GM19324 (cell line): ENCODE data around the gene ASTL.

Experiments used
- ATAC-seq: cut with Tn5 transposase; IDR thresholded peaks from one replicate; pipeline ENCODE4 v1.9.1; 2021; ENCODE audit warnings: mild to moderate bottlenecking, moderate library complexity; ENCODE audit not compliant: unreplicated experiment, low FRiP score

Gene ASTL

DNA sequence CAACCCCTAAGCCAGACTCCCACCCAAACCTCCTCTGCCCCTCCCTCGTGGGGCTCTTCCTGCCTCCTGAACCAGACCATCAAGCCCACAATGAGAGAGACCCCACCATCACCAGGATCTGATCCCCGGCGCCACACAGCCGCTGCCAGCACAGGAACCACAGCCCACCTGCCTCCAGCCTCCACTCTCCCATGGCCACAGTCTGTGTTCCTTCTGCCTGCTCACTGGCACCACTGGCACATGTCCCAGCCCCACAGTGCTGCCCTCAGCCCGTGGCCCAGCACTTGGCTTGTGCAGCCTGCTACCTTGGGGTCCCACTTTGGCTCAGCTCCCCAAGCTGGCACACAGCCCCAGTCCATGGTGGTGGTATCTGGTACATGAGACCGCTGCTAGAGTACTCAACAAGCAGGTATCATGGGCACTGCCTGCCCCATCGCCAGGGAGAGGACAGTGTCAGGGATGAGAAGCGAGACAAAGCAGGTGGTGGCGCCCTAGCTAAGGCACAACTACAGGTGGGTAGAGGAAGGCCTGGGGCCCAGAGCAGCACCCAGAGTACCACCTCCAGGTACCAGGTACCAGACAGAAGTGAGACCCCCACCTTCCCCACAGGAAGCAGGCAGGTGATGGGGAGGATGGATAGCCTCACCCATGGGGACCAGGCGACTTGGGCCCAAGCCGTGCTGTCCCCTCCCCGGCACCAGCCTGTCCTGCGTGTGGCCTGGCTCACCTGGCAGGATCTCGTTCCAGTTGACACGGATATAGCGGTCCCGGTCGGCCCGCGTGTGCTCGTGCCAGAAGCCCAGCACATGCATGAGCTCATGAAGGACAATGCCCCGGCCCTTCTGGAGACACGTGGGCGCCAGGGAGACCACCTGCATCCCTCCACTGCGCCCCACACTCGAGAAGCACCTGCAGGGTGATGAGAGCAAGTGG is 6.2 kb downstream of the ASTL start:
- no peak for ATAC-seq

DNA sequence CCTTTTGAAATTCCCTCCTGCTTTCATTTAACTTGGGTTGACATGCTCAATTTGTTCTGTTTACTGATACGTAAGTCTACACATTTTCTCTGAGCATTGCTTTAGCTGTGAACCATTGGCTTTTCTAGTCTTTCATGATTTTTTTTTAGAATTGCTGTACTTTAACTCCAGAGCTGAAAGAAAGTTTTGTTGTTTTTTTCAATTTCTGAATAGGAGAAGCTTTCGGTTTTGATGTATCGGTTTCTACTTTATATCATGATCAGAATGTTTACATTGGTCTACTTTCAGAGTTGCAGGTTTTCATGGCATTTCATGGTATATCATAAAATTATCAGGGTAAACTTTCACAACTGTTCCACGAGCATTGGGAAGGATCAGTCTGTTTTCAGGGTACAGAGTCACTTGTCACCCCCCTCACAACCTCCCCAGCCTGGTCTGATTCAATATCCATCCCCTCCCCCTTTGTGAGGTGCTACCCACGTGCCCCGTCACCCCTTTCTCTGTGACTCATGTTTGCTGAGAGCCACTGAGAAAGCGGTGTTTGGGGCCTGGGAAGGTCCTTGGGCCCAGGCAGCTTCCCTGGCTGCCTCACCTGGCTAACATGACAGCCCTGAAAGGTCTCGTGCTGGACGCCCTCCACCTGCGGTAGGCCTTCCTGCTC is 7.0 kb downstream of the ASTL start:
- ATAC-seq, result no peak

DNA sequence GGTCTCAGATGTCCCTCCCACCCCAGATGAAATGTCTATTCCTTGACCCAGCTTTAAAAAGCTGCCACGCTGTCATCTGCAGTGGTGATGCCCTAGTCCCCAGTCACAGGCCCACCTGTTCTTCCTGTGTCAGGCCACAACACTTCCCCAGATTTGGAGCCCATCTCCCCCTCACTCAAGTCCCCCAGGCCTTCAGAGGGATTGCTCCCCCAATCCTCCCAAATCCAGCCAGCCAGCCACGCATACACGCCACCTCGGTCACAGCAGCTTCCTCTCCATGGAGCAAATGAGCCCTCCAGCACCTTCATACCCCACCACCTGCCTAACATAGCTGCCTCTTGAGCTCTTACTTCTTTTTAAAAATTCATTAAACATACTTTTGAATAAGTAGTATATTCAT is 7.8 kb downstream of the ASTL start:
- ATAC-seq, result no peak

DNA sequence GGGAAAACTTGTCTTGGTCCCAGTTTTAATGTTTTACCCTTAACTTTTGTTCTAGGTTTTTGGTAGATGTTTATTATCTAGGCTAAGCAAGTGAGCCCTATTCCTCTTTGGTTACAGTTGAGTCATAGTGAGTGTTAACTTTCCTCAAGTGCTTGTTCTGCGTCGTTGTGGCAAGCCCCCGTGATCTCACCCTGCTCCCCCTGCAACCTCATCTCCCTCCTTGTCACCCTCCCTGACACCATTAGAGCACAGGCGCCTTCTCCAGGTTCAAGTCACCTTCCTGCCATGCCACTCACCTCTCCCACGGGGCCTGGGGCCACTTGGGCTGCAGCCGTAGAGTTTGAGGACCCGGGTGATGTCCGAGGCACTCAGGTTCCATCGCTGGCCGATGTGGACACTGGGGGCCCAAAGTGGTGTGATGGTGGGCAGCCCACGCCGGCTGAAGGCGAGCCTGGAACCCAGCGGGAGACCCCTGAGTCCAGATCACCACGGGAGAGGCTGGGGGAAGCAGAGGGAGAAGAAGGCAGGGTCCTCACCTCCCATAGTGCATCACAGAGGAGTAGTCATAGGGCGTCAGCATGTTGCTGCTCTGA is 8.7 kb downstream of the ASTL start:
- no peak for ATAC-seq

DNA sequence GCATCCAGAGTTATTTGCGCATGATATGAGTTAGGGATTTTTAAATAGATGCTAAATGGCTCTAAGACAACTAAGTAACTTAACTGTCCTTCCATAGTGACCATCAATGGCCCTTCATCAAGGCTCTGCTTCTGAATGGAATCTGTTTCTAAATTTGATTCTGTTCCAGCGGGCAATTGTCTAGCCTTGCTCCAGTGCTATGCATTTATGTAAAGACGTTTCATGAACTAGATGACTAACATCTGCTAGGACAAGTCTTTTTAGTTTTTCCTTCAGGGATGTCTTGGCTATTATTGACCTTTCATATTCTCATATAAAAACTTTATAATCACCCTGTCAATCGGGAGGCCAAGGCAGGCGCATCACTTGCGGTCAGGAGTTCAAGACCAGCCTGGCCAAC is 9.8 kb downstream of the ASTL start:
- no peak for ATAC-seq

DNA sequence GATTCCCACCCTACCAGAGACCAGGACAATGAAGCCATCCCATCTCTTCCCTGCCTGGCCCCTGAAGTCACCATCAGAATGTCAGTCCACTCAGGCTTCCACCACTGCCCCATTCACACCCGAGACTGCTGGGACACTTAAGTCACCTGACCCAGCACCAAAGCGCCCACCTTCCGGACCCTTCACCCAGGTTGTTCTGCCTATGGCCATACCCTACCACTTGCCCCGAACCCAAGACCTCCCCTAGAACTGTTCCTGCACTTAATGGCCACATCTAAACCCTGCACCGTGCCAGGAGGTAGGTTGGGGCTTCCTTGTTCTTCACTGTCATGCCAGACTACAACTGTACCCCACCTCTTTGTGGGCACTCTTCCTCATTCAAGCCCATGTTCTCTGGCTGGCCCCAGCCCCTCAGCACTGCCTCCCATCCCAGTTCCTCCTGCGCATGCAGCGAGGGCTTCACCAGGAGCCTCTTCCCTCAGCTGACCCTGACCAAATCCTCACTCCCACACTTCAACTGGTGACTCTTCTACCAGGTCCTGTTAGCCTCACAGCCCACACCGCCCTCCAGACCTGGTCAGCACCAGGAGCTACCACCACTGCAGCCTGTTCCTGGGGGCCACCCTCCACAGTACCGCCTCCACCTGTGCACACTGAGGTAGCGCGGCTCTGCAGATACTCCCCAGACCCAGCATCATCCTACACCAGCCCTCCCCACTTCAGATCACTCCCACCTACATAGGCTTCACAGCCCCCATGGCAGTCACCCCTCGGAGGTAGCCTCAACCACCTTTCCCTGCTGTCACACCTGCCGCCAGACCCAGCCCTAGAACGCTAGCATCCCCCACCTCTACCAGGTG is 13.7 kb downstream of the ASTL start:
- no peak for ATAC-seq

DNA sequence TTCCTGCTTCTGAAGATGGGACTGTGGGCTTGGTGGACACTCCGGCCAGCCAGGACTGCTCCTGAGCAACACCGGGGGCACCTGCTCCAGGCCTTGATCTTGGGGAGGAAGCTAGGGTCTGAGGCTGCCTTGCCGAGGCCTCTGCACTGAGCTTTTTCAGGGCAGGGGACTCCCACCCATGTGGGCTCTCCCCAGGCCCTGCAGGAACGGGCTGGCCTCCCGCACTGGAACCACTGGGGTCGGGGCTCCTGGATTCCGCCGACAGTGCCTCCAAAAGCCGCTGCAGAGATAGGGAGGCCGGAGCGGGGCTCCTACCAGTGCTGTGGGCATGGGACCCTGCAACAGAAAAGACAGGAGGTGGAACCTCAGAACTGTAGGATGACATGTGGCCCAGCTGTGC is 14.4 kb downstream of the ASTL start:
- ATAC-seq, result no peak

DNA sequence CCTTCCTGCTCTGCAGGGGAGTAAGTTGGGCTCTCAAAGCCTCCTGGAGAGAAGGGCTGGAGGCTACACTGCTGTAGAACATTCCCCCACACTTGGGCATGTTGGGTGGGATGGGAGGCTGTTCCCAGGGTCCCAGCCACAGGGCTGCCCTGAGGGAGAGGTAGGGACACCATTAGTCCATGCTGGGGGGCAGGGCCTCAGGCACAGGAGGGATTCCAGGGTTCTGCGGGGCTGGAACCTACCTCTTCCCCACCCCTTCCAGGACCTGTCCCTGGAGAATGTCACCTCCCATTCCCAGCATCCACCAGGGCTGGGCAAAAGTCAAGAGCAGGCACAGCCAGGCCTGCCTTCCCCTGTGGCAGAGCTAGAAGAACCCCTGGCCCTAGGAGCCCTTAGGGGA is 15.0 kb downstream of the ASTL start:
- ATAC-seq, result no peak

DNA sequence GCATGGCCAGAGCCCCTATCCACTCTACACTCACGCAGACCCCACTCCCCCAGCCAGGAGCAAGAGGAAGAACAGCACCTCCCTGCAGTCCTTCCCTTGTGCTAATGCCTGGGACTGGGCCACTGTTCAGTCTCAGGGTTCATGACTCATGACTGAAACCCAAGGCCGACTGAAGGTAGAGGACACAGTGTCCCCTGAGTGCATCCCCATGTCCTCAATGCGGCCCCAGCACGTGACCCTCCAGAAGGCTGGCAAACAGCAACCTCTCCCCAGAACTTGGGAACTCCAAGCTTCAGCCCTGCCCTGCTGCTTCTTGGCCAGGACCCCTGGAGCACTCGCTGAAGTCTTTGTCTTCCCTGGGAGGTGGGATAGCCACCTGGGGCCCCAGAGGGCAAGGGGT is 15.9 kb downstream of the ASTL start:
- ATAC-seq, result no peak

DNA sequence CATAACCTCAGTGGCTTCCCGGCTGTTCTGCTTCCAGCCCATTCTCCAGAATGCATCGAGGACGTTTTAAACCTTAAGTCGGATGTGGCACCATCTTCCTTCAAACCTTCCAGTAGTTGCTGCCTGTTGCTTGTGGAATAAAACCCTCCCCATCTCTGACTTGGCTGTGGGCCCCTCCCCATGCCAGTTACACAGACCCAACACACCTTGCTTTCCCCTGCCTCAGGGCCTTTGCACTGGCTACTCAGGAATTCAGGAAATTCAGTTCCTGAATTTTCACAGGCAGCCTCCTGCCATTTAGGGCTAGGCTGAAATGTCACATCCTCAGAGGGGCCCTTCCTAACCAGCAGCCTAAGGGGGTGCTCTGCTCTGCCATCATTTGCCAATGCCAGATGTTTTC is 16.9 kb downstream of the ASTL start:
- ATAC-seq, result no peak

DNA sequence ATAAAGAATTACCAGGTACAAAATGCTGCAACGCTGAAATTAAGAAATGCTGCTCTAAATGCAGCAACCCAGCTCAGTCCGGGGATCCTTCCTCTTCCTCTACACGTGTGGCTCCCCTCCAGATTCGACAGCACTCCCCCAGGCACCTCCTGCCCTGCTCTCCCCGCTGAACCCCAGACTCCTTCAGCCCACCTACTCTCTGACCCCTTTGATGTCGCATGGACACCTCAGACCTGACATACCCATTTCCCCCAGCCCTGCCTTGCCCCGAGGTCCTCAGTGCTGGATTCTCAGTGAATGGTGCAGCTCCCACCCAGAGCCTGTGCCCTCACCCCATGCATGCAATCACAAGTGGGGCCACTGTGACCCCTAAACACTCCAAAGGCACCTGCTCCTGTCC is 17.3 kb downstream of the ASTL start:
- ATAC-seq, result no peak

DNA sequence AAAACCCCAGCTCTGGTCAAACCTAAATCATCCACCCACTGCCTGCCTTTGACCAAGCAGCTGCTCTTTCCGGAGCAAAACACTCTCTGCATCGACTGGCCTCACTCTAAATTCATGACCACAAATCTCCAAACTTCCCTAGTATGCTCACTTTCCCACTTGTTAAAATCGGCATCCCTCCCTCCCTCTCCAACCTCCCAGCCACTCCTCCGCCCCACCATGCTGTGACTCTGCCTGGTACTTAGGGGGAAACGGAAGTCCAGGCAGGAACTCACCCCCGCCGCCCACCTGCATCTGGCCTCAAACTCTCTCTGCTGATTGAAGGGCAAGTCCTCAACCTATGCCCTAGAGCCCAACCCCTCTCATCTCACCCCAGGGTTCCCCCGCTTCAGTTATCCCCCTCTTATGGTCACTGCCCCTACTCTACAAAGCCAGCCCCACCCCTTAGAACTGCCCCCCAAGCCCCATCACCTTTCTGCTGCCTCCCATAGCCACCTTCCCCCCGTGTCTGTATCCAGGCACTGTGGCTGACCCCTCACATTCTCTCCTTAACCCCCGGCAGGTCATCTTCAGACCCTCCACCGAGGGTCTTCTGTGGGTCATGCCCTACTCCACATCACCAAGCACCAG is 18.1 kb downstream of the ASTL start:
- ATAC-seq, result no peak

DNA sequence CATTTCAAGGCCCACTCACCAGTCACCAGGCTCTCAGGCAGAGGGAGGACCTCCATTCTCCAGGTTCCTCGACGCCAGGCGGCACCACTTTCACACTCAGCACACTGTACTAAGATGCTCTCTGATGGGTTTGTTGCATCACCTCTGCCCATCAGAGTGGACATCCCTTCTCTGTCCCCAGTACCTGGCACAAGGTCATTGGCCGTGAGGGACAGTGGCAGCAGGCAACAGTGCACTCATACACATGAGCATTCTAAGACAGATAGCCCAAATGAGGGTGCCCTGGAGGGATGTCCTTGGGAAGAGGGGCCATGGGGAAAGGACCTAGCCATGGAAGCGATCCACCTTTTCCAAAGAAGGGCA is 18.9 kb downstream of the ASTL start:
- ATAC-seq, result no peak

DNA sequence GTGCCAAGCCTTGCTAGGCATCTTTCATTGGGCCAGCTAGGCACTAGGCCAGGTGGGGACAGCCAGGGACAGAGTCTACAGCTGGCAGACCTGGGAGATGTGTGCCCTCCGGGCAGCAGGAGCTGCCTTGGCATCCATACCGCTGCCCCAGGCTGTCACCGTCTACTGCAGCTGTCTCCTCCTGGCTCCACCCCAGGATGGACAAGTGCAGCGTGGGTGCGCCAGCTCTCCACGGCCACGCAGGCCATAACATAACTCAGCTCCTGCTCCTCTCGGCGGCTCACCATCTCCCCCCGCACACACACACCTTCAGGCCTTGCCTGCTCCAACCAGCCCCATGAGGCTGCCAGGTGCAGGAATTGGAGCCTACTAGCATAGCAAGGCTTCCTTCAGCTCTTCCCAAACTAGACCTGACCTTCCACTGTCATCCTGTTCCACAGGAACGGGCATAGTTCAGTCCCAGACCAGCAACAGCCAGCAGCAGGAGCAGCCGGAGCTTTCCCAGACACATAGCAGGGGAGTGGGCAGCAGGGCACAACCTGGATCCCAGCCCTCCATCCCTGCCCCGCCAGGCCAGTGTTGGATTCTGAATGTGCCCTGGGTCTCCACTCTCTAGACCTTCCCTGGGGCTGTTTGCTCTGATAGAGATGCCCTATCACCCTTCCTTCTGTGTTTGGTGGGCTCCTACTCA is 19.5 kb downstream of the ASTL start:
- ATAC-seq, result no peak

DNA sequence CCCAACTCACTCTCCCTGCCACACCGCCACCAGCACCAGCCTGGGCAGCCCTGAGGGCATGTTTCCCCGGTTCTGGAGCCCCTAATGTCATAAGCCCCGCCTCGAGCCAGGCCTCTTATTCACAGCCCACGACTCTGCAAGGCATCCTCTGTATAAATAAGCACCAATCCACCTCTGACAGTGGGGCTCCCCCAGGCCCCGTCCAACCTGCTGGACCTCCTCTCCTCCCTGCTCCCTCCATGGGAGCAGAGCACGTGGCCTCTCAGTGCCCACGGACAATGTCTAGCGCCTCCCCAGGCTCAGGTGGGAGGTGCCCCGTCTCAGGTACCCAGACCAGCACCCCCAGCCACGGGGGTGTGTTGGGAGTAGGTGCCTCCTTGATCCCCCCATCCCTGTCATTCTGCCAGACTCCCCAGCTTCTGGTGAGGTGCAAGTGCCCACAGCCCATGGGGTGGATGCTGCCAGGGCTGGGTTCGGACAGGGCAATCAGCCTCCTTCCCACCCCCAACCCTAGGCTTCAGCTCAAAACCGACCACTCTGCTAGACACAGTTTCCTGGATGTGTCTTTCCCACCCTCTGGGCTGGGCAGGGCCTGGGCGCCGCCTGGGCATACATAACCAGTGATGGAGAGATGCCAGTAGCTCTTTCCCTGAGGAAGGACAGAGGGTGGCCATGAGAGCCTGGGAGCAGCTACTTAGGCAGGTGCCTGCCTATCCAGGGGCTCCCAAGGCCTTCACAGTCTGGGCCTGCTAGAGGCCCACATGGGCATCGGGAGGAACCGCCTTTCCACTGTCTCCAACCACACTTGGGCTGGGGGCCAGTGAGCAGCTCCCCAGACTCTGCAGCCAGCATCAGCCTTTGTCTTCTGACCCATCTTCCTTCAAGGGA is 20.4 kb downstream of the ASTL start:
- no peak for ATAC-seq

DNA sequence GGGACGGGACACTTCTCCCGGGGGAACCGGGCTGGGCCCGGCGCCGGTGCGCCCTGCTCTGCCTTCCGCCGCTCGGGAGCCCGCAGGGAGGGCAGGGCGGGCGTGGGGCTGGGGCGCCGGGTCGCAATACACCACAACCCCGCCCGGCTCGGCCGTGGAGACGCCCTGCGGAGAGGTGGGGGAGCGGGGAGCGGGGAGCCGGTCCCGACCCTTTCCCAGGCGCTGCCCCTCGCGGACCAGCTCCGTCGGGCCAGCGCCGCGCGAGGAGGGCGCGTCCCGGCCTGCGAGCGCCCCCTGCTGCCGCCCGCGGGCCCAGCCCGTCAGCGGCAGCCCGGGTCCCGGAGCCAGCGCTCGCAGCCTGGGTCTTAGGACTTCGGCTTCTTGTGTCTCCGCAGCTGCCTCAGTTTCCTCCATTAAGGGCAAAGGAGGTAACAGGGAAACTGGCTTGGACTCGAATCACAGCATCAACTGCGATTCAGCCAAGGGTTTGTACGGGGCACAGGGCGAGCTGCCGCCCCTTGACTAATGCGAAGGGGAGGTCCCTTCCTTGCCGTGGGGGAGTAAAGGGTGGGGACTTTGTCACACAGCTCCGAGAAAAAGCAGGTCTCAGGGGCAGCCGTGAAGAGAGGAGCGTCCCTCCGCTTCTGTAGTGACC is 21.3 kb downstream of the ASTL start:
- ATAC-seq, result peak; percentile 79

DNA sequence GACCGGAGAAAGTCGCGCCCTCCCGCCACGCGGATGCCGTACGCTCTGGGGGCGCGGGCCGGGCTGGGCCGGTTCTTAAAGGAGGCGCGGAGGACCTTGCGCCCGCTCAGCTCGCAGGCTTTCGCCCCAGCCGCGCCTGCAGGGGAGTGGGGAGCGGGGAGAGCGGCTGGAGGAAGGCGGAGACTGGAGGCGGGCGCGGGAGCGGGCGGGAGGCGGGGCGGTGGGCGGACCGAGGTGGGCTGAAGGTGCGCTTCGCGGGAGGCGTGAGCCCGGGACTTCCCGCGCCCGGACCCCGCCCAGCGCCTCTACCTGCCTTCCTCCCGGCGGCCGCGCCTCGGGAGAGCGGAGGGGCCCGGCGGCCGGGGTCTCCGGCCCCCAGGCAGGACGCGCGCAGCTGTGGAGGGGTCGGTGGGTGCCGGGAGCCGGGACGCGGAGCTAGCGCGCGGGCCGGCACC is 21.9 kb downstream of the ASTL start, which contains the start of gene ADRA2B:
Gene ADRA2B (minus strand): TSS at position 148 of the 455 bp plus-strand sequence. CDS start 422 bp downstream, outside the sequence.
- peak; percentile 24 for ATAC-seq
